ENCODE measurements around the gene NSUN7.

NSUN7 gene

DNA sequence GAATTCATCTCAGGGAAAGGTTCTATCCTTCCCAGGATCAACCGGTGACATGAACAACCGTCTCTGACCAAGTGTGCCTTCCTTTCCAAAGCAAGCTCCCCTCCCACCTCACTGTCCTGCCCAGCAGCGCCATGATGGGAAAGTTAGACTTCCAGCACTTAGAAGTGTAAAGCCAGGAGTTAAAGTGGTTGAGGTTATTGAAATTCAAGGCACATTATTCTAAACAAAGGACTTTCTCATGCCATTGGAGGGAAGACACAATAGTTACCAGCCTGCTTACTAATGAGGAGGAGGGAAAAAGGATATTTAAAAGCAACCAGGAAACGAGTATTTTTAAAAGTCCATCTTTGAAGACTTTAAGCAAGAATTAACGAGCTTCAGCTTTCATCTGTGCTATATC lies 96.8 kb downstream of the NSUN7 start:
- no peak for DNase-seq (ENCODE audit: low read depth)

DNA sequence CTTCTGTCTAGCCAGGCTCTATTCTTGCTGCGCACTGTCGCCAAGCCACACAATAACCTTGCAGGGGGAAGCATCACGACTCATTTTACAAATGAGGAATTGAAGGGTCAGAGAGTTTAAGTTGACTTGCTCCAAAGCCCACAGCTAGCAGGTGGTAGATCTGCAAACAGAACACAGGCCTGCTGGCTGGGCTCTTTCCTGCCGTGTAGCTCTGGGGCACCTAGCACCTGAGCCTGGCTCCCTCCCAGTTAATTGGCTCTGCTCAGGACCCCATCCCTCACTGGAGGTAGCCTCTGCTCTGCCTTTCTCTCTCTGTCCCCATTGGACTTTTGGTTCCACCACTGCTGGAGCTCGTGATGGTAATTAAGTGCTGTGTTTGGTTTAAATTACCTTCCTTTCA lies 98.5 kb downstream of the NSUN7 start:
- no peak for DNase-seq (ENCODE audit: low read depth)

DNA sequence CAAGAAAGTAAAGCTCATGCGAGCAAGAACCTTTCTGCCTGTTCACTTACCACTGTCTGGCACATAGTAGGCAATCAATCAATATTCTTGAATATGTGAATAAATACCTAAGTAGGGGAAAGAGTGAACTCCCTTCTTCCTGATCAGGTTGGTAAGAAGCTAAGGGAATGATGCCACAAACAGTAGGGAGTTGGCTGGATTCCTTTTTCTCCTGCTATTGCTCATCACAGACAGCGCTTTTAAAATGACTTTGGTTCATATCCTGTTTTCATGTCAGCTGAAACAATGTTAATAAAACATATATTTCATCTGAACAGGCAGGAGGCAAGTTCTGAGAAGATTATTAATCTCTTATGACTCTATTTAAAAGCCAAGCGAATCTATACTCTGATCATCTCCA lies 99.2 kb downstream of the NSUN7 start:
- DNase-seq (ENCODE audit: low read depth): no peak

DNA sequence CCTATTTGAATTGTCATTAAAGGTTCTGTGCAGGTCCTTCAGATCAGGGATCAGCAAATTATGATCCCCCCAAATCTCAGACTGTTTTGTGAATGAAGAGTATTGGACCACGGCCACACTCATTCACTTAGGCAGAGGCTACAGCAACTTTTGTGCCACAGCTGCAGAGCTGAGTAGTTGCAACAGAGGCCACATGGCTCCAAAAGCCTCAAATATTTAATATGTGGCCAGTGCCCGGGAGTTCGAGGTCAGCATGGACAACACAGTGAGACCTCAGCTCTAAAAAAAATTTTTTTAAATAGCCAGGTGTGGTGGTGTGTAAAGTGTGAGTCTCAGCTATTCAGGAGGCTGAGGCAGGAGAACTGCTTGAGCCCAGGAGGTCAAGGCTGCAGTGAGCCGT lies 100.7 kb downstream of the NSUN7 start:
- DNase-seq (ENCODE audit: low read depth): no peak

DNA sequence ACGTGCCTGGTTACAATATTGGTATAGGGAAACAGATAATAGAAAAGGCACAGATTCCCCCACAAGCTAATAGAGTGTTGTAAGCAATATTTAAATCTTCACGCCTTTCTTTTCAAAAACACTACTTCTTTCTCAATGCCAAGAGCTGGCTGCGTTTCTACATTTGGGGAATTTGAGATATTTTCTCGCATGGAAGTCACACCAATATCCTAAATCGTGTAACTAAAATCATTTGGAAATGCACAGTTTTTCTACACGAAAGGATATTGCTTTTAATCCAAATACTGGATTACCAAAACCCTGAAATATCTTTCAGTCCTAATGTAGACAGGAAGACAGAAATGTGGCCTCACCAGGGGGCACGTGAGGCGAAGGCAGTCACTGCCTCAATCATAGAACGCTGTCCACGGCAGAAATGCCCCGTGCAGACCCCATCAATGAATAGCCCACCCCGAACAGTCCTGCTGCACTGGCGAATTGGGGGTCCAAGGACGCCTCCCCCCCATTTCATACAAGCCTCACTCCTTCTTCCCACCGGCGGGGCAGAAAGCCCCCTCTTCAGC lies 106.6 kb downstream of the NSUN7 start:
- DNase-seq (ENCODE audit: low read depth): no peak

DNA sequence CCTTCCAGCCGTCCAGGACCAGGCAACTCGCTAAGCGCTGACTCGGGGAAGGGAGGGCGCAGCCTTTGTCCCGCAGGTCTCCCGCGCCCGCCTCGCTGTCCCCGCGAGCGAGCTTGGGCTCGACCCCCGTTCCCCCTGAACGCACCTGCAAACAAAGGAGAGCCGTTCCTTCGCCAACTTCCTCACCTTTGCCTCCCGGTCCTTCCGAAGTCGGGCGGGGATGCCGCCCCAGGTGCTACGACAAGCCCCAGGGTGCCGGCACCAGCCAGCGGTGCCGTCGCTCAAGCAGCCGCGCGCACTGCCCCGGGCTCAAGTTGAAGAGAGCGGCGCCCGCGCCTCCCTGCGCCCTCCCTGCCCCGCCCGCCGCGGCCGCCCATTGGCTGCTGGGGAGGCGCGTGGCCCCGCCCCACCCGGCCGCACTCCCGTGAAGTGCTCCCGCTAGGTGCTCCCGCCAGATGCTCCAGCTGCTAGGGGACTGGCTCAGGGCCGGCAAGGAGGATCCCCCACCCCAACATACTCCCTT lies 107.1 kb downstream of the NSUN7 start:
- DNase-seq (ENCODE audit: low read depth): no peak

DNA sequence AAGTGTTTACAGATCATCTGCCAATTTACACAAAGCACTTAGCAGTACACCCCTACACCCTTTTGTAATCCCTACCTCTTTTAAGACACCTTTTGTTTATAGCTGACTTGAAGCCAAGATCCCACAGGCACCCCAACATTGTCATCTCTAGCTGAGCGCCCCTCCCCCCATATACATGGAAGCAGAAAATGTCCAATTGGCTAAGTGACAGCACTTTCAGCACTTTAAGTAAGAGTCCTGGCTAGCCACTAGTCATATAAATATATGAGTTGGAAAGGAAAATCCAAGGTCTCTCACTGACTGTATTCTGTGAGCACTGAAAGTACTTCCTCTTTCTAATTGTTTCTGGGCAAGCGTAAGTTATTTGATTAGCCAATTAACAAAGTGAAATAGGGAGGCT lies 108.2 kb downstream of the NSUN7 start:
- no peak for DNase-seq (ENCODE audit: low read depth)

DNA sequence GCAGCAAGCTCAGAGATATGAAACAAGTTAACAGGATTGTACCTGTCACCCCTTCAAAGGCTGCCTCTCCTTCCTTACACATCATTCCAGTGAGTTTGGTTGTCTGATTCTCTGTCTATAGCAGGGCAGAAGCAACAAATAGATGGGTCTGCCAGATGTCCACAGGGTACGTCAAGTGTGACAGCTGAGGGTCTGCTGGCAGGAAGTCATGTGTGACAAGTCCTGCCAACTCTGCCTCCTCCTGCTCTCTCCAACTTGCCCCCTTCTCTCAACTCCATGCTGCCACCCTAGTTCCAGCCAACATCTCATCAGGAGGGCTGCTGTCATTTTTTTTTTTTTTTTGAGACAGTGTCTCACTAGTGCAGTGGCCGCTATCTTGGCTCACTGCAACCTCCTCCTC lies 109.2 kb downstream of the NSUN7 start:
- no peak for DNase-seq (ENCODE audit: low read depth)

Measured in T follicular helper cell (primary cell).